ENCODE results near the gene SLC38A8.

GRCh38 chr16:84085773-84086172 is 43.2 kb upstream of the SLC38A8 start:
- TF ChIP-seq CBX8 (IDR thresholded peaks at IDR 0.05): no peak
- TF ChIP-seq, protein P1, sequence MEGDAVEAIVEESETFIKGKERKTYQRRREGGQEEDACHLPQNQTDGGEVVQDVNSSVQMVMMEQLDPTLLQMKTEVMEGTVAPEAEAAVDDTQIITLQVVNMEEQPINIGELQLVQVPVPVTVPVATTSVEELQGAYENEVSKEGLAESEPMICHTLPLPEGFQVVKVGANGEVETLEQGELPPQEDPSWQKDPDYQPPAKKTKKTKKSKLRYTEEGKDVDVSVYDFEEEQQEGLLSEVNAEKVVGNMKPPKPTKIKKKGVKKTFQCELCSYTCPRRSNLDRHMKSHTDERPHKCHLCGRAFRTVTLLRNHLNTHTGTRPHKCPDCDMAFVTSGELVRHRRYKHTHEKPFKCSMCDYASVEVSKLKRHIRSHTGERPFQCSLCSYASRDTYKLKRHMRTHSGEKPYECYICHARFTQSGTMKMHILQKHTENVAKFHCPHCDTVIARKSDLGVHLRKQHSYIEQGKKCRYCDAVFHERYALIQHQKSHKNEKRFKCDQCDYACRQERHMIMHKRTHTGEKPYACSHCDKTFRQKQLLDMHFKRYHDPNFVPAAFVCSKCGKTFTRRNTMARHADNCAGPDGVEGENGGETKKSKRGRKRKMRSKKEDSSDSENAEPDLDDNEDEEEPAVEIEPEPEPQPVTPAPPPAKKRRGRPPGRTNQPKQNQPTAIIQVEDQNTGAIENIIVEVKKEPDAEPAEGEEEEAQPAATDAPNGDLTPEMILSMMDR (IDR thresholded peaks at IDR 0.05): no peak
- TF ChIP-seq RAD21 (conservative IDR thresholded peaks at IDR 0.05 in 1 of 2, IDR thresholded peaks at IDR 0.05 in 1 of 2): no peak
- TF ChIP-seq GATA3 (IDR thresholded peaks at IDR 0.05; ENCODE audit: borderline replicate concordance): no peak
- TF ChIP-seq, protein P2, sequence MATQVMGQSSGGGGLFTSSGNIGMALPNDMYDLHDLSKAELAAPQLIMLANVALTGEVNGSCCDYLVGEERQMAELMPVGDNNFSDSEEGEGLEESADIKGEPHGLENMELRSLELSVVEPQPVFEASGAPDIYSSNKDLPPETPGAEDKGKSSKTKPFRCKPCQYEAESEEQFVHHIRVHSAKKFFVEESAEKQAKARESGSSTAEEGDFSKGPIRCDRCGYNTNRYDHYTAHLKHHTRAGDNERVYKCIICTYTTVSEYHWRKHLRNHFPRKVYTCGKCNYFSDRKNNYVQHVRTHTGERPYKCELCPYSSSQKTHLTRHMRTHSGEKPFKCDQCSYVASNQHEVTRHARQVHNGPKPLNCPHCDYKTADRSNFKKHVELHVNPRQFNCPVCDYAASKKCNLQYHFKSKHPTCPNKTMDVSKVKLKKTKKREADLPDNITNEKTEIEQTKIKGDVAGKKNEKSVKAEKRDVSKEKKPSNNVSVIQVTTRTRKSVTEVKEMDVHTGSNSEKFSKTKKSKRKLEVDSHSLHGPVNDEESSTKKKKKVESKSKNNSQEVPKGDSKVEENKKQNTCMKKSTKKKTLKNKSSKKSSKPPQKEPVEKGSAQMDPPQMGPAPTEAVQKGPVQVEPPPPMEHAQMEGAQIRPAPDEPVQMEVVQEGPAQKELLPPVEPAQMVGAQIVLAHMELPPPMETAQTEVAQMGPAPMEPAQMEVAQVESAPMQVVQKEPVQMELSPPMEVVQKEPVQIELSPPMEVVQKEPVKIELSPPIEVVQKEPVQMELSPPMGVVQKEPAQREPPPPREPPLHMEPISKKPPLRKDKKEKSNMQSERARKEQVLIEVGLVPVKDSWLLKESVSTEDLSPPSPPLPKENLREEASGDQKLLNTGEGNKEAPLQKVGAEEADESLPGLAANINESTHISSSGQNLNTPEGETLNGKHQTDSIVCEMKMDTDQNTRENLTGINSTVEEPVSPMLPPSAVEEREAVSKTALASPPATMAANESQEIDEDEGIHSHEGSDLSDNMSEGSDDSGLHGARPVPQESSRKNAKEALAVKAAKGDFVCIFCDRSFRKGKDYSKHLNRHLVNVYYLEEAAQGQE (IDR thresholded peaks at IDR 0.05): no peak
- no peak for TF ChIP-seq CEBPB (IDR thresholded peaks at IDR 0.05)
- TF ChIP-seq SREBF2 (IDR thresholded peaks at IDR 0.05): no peak
- no peak for TF ChIP-seq EP300 (IDR thresholded peaks at IDR 0.05)
- no peak for TF ChIP-seq BHLHE40 (IDR thresholded peaks at IDR 0.05; ENCODE audit: low read depth, low read length)
- no peak for TF ChIP-seq KDM1A (IDR thresholded peaks at IDR 0.05; ENCODE audit: low read depth)
- no peak for TF ChIP-seq JUN (IDR thresholded peaks at IDR 0.05)
- no peak for TF ChIP-seq POLR2A (IDR thresholded peaks at IDR 0.05; ENCODE audit: low read length)
- TF ChIP-seq ZFP36 (IDR thresholded peaks at IDR 0.05; ENCODE audit: borderline replicate concordance, partially characterized antibody): no peak
- TF ChIP-seq ZSCAN20 (CRISPR knock-in tag; IDR thresholded peaks at IDR 0.05): no peak
